ENCODE measurements around the gene GP2.

The GP2 gene

GRCh38 chr16:20302389-20302788, 24.9 kb downstream of the GP2 start:
- no peak for DNase-seq

- DNase-seq, result no peak
These were observed 25.5 kb downstream of the GP2 start for GRCh38 chr16:20301840-20302239.

GRCh38 chr16:20300312-20301097, 26.8 kb downstream of the GP2 start:
- DNase-seq, result peak; percentile 18

GRCh38 chr16:20298452-20298851, 28.9 kb downstream of the GP2 start:
- no peak for DNase-seq

- DNase-seq, result no peak
These were observed 35.8 kb downstream of the GP2 start for GRCh38 chr16:20291208-20292206.

- no peak for DNase-seq
These were observed 37.7 kb downstream of the GP2 start for GRCh38 chr16:20289571-20289970.

- no peak for DNase-seq
These were observed 41.3 kb downstream of the GP2 start for GRCh38 chr16:20285993-20286499.

GRCh38 chr16:20280259-20280658, 47.1 kb downstream of the GP2 start:
- no peak for DNase-seq

- no peak for DNase-seq
These were observed 55.4 kb downstream of the GP2 start for GRCh38 chr16:20271893-20272292.

- DNase-seq, result no peak
These were observed 58.9 kb downstream of the GP2 start for GRCh38 chr16:20268409-20268808.

GRCh38 chr16:20265019-20265418, 62.3 kb downstream of the GP2 start:
- no peak for DNase-seq

GRCh38 chr16:20263138-20263855, 64.0 kb downstream of the GP2 start:
- no peak for DNase-seq

GRCh38 chr16:20262248-20262647, 65.1 kb downstream of the GP2 start:
- DNase-seq, result no peak

GRCh38 chr16:20260215-20261009, 66.9 kb downstream of the GP2 start:
- no peak for DNase-seq
